ENCODE results near the gene KCNK10.

Gene KCNK10

DNA sequence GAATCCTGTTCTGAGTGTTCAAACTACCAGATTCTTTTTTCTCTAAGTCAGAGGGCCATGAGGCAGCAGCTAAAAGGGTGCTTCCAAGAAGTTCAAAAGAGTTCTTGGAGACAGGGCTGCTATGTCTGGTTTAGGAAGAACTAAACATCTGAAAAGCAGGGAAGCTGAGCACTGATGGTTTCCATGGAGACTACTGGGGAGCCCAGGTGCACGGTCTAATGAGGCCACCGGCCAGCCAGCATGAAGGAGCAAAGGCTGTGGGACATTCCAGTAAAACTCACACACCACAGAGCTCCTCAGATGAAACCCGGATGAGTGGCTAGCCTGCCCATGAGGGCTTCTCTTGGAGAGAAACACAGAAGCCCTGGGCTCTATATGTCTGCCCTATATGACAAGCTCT lies 97.3 kb downstream of the KCNK10 start:
- no peak for DNase-seq (ENCODE audit: low spot score)

DNA sequence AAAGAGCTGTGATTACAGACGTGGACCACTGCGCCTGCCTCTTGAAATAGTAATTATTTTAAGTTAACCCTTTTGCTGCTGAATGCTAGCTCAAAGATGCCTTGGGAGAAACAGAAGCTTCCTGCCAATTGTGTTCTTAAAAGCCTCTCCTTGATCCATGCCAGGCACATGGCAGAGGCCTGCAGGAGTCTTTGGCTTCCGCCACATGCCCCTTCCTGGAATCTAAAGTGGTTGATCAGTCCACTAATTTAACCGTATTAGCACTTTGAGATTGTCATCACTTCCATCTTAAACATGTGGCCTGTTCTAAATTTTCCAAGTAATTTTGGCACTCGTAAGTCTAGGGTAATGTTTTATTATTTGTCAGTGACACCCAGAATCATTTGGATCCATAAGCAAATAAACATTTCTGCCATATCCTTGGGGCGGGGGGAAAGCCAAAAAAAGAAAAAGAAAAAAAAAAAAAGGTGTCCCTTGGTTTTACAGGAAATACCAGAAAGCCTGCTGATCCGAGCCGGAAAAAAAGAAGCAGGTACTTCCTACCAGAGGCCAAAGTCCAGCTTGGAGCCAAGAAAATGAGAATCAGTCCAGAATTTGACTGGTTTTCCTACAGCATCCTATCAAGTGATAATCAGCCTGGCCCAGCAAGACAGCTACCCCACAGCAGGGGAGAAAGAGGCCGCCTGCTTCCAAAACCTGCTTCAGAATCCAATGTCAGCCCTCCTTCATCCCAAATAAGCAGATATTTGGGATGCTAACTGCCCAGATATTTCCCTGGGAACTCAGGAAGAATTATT lies 104.8 kb downstream of the KCNK10 start:
- DNase-seq (ENCODE audit: low spot score), result no peak

GRCh38 chr14:88212691-88213090 lies 110.4 kb downstream of the KCNK10 start:
- no peak for DNase-seq (ENCODE audit: low spot score)

DNA sequence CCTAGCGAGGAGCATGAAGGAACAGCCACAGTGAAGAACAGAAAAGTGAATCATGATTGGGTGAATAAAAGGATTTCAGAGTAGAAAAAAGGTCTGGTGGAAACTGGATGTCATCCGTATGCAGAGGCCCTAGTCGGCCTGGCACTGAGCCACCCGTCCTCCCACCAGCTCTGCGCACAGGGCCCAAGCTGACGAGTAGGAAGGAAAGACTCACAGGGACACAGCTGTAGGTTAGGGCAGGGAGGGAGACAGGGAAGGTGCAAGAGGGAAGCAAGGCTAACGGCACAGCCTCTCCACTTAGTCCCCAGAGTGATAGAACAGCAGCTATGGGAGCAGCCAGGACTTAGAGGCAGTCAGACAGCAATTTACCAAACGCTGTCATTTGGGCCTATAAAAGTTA lies 112.6 kb downstream of the KCNK10 start:
- no peak for DNase-seq (ENCODE audit: low spot score)

DNA sequence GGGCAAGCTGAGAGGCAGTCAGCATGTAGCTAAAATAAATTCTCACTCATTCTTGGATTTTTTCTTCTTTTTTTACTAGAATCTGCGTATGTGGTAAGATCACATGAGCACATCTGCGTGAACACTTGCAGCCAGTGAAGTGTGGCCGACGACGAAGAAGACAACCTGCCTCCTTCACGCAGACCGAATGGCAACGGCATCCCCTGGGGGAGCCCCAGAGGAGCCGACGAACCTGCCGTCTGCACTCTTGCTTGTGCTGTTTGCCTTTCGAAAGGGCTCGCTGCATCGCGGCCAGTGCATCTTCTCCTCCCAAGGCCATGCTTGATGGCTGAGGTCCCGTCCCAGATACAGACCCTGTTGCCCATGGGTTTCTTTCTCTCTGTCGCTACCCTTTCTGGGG lies 113.8 kb downstream of the KCNK10 start:
- no peak for DNase-seq (ENCODE audit: low spot score)

DNA sequence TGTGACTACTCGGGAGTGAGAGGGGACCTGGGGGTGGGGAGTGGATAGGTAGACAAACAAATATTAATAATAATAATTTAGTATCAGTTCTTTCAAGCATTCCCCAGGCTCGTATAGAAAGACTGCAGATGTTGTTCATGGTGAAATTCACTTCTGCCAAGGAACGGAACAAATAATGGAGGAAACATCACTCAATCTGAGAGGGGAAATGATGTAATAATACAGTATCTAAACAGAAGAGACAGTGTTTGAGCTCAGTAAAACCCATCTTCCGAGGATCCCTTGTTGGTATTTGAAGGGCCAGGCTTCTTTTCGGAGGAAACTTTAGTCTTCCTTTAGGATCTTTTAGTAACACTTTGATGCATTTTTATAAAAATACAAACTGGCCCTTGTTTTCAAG lies 114.2 kb downstream of the KCNK10 start:
- no peak for DNase-seq (ENCODE audit: low spot score)

DNA sequence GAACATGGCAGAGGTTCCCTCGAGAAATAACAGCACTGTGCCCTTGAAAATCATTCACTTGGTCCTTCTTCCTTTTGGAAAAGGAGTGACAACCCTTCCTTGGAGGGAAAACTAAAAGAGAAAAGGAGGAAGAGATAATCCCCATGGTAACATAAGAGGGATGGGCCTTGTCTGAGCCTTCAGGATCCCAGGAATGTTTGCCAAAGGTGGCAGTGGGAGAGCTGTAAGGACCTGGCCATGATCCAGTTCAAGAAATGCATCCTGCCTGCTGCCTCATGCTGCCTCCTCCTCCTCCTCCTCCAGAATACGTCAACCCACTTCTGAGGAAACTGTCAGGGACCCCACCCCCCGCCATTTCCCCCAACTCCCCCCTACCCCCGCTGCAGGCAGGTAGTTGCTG lies 118.8 kb downstream of the KCNK10 start:
- no peak for DNase-seq (ENCODE audit: low spot score)

DNA sequence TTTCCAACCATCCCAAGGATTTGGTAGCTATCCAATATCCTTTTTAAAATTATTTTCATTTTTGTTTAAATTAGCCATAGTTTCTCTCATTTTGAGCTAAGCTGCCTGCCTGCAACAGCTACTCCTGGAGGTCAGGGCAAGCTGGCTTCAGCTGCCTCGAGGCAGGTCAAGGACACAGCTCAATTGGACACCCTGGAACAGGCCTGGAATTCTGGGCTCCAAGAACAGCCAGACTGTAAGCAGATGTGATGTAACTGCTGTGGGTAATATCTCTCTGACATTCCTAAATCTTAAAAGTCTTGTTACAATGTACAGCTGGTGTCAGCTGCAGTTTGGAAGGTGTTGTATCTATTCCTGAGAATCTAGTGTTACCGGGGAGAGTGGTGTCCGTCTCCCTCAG lies 119.8 kb downstream of the KCNK10 start:
- DNase-seq (ENCODE audit: low spot score), result no peak

DNA sequence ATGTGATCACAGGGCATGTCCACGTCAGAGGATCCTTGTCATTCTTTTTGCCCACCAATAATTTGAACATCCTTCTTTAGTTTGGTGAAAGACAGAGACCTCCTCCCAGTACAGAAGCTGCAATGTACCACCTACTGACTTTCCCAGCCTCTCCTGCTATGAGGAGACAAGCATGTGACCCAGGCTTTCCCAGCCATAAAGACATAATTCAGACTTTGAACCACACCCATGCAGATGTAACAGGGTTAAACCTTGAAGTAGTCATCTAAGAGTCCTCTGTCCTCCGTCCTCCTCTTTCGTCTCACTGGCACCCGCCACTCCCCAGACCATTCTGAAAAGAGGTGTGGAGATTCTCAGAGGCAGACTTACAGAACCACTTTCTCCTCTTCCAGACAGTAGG lies 120.8 kb downstream of the KCNK10 start:
- DNase-seq (ENCODE audit: low spot score), result no peak

DNA sequence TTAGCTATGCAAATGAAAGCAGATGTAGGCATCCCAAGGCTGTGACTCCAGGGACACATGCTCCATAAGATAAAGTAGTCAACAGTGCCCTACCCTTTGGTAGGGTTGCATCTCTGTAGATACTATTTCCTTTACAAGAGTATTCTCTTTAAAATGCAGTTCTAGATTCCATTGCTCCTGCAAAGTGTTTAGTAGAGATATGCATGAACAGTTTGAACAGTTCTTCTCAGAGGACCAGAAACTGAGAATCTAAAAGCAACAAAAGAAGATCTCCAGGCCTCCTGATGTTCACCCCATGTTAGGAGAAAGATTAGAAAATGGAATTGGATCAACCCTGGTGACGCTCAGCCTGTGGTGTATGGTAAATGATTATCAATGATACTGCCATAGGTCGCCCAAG lies 121.2 kb downstream of the KCNK10 start:
- no peak for DNase-seq (ENCODE audit: low spot score)

DNA sequence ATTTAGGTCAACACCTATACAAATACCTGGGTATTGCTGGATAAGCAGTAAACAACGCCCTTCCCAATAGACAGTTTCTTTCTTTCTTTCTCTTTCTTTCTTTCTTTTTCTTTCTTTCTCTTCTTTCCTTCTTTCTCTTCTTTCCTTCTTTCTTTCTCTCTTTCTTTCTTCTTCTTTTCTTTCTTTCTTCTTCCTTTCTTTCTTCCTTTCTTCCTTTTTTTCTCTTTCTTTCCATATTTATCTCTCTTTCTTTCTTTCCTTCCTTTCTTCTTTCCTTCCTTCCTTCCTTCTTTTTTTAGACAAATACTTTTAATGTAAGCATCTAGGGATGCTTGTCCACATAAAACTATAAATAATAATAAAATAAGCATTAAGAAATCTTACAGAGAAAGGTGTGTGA lies 123.2 kb downstream of the KCNK10 start:
- no peak for DNase-seq (ENCODE audit: low spot score)

- no peak for DNase-seq (ENCODE audit: low spot score)
Observed at GRCh38 chr14:88198446-88198845, 124.6 kb downstream of the KCNK10 start.

DNA sequence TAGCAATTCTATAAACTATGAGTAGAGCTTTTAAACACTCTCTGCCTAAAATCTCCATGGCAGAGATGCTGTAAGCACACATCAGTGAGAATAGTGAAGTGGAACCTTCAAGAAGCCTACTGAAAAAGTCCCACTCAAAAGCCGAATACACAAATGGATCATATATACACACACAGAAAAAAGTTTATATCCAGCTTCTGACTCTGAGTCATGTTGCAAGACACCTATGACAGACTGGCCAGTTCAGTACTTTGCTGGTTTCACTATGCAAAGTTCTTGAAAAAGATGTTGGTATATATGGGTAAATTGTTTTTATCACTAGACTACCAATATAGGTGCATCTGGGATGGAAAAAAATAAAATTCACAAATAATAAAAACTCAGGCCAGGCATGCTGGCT lies 126.1 kb downstream of the KCNK10 start:
- no peak for DNase-seq (ENCODE audit: low spot score)

- DNase-seq (ENCODE audit: low spot score), result no peak
Observed at GRCh38 chr14:88196116-88196890, 126.8 kb downstream of the KCNK10 start.

DNA sequence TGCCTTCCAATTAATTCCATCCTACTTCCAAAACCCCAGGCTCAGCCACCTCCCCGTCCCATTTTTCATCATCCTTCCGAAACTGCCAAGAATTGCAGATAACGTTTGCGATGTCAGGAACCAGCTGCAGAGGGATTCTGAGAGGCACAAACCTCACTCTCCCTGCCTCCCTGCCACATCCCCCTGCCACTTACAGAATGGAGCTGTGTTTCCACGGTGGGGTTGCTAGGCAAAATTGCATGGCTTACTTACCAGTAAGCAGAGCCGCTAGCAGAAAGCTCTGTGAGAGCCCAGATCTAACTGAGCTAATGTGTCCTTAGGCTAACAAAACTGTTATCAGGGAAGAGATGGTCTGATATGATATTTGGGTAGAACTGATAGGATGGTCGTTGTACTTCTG lies 127.4 kb downstream of the KCNK10 start:
- DNase-seq (ENCODE audit: low spot score), result no peak

DNA sequence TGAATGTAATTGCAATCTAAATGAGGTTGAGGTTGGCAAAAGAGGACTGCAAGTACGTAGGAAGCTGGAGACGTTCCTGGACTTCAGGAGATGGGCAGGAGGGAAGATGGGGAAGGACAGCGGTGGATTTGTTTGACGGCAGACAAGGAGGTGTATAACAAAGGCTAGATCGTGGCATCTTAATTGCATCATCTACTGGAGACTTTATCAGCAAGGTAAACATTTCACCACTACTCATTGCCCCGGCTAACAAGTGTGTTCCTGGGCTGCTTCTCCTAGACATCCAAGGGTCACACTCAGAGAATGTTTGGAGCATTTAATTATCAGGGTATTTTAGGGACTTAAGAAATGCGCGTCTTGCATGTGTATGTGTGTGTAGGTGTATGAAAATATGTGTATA lies 128.5 kb downstream of the KCNK10 start:
- DNase-seq (ENCODE audit: low spot score), result no peak

GRCh38 chr14:88191605-88192004 lies 131.5 kb downstream of the KCNK10 start:
- no peak for DNase-seq (ENCODE audit: low spot score)

DNA sequence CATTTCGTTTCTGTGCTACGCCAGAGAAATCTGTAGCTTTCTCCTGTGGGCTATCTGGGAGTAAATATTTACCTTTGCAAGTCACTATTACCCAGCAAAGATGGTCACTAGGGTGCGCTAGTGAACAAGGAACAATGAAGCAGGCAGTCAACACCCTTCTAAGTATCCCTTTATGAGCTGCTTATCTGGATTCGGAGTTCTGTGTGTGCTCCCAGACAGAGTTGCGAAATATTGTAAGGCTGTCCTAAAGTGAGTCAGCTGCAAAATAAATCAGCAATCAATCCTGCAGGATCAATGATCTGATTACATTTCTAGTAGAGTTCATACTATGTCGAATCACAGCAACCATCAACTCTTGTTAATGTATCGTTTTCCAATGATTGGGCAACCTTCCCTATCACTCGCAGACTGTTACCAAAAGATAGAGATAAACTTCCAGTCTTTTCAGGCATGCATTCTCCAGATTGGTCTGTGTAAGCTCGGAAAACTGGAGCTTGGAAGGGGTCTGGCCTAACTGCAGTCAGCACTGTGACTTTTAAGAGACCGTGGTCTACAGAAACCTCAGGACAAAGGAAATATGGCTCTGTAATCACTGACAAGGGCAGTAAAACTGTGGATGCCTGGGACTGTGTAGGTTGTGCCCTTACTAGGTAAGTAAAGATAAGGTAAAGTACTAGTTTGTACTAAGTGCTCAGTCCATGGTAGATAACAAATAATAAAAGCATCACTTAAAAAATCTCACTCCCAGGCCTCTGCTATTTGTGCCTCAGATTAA lies 133.5 kb downstream of the KCNK10 start:
- peak; percentile 74 for DNase-seq (ENCODE audit: low spot score)

GRCh38 chr14:88188745-88189416 lies 134.2 kb downstream of the KCNK10 start:
- no peak for DNase-seq (ENCODE audit: low spot score)

- DNase-seq (ENCODE audit: low spot score), result no peak
Observed at GRCh38 chr14:88185843-88186242, 137.2 kb downstream of the KCNK10 start.

GRCh38 chr14:88184956-88185355 lies 138.1 kb downstream of the KCNK10 start:
- DNase-seq (ENCODE audit: low spot score), result no peak

GRCh38 chr14:88181072-88181471 lies 142.0 kb downstream of the KCNK10 start:
- no peak for DNase-seq (ENCODE audit: low spot score)

Data from AG20443 (cell line).